Renal cortex interstitium (tissue), 11 donors: ENCODE results near the gene TSEN54. TPM values are rescaled to one million over a fixed set of nuclear protein-coding genes. Genes with fewer than 3 reads are reported as not detected.

Source experiments
- DNase-seq, 11 donors: peaks; one replicate each; pipeline ENCODE4 v3.0.0-alpha.2; 2013; ENCODE audit warnings: low read depth in 9 of 11, low spot score in 4 of 11; ENCODE audit errors: extremely low read depth in 1 of 11
- polyA plus RNA-seq, 3 donors: library from polyadenylated mRNA; unstranded; fragments of 120-200 nt; gene quantifications; one replicate each; pipeline ENCODE4 v1.2.1, GENCODE V29; 2013; ENCODE audit not compliant: insufficient read length in 3 of 3

The TSEN54 gene
- polyA plus RNA-seq, 3 donors = 46.8 to 55.0 (median 47.2) TPM

DNA sequence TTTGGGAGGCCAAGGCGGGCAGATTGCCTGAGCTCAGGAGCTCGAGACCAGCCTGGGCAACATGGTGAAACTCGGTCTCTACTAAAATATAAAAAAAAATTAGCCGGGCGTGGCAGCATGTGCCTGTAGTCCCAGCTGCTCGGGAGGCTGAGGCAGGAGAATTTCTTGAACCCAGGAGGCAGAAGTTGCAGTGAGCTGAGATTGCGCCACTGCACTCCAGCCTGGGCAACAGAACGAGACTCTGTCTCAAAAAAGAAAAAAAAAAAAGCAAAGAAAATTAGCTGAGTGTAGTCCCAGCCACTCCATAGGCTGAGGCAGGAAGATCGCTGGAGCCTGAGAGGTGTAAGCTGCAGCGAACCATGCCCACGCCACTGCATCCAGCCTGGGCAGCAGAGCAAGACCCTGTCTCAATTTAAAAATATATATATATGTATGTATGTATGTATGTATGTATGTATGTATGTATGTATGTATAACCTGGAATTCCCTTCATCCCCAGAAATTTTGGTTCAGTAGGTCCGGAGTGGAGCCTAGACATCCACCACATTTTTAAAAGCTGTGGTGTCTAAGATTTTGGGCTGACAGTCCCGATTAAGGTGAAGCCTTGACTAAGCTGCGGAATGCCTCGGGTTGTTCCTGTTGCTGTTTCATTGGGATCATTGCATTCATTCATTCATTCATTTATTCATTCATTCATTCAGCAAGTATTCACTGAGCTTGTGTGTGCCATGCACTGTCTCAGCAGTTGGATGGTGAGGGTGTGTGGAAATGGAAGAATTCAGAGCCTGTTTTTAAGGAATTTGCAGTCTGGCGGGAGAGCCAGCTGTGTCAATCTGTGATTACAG, 34.0 kb upstream of the TSEN54 start:
- no peak for DNase-seq

- DNase-seq = no peak
Measured at GRCh38 chr17:75485688-75486087, 30.6 kb upstream of the TSEN54 start.

GRCh38 chr17:75486151-75486550, 30.2 kb upstream of the TSEN54 start:
- no peak for DNase-seq

DNA sequence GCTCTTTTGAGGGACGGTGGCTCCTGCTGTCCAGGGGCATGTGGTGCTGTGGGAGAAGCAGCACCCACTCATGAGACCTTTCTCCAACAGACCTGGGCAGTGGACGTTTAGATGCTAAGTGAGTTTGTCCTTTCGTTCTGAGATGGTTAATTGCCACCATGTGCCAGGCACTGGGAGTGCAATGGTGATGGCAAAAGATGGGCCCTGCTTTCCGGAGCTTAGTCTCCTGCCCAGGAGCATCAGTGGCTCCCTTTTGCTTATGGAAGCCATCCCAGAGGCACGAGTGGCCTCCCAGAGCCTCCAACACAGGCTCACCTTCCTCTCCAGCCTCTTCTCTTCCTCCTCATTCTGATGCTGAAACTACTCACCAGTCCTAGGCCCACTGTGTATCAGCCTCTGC, 29.4 kb upstream of the TSEN54 start:
- DNase-seq = no peak

DNA sequence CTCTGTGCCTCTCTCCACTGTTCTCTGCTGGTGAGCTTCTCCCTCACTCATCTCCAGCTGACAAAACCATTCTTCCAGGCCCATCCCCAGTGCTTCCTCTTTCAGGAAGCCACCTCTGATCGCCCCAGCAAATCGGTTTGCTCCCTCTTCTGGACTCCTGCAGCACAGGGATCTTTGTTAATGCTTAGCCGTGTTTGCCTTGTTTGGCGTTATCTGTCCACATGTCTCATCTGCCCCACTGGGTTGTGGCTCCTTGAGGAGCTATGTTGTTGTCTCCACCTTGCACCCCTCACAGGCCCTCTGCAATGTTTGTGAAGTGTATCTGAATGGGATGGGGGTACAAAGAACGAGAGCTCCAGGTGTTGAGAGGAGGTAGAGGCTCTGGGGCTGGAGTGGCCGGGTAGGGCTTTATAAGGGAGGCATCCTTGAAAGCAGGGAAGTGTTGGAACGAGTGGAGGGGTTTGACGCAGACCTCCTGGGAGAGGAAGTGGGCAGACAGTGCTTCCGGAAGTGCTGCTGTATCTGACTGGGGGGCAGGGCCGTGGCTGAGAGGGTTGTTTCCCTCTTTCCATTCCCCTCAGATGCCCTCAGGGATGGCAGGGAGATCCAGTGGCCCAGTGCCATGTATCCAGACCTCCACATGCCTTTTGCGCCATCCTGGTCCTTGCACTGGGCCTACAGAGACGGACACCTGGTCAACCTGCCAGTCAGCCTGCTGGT, 28.8 kb upstream of the TSEN54 start:
- DNase-seq = no peak

DNA sequence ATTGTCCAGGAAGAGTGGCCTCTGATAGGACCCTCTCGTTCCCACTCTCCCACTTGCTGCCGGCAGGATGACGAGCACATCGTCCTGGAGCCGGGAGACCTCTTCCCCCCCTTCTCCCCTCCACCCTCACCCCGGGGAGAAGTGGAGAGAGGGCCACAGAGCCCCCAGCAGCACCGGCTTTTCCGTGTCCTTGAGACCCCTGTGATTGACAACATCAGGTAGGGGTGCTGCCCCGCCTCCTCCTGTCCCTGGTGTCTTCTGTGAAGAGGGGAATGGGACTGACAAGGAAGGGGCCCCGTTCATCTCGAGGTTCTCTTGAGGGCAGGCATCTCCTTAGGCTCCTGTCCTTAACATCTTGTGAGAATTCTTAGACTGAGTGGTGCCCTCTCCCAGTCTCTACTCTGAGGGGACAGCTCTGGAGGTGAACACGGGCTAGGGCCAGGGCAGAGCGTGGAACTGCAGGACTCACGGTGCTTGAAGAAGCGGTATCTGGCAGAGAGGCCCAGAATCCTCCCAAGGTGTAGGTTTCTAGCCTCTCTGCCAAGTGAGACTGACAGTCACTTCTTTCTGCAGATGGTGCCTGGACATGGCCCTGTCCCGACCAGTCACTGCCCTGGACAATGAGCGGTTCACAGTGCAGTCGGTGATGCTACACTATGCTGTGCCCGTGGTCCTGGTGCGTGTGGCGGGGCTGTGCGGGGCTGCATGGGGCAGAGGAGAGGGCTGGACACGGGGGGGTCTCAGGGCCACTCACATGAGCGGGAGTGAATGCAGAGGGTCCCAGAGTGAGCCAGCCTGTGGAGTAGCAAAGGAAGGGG, 27.4 kb upstream of the TSEN54 start:
- DNase-seq = no peak

GRCh38 chr17:75489511-75489955, 26.8 kb upstream of the TSEN54 start:
- no peak for DNase-seq

- DNase-seq = no peak
Measured at GRCh38 chr17:75490173-75490743, 26.1 kb upstream of the TSEN54 start.

DNA sequence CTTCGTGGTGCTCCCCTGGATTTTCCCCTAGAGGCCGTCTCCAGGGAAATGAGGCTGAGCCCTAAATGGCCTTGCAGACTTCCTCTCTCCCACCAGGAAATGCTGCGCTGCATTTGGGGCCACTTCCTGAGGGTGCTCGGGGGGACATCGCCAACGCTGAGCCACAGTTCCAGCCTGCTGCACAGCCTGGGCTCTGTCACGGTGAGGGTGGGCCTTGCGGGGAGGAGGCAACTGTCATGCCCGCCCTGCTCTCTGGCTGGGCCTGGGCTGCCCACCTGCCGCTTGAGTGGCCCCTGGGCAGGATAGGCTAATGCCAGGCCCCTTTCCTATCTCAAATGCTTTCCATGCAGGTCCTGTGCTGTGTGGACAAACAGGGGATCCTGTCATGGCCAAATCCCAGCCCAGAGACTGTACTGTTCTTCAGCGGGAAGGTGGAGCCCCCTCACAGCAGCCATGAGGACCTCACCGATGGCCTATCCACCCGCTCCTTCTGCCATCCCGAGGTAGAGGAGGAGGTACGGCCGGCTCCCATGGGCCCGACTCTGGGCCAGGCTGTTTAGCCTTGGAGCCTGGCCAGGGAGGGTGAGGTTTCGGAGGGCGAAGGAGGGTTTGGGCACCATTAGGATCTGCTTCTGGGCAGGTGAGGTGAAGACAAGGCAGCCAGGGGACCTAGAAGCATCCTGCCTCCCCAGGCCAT, 25.2 kb upstream of the TSEN54 start:
- DNase-seq = no peak

- DNase-seq = no peak
Measured at GRCh38 chr17:75491680-75492079, 24.6 kb upstream of the TSEN54 start.

- no peak for DNase-seq
Measured at GRCh38 chr17:75492555-75493168, 23.7 kb upstream of the TSEN54 start.

- DNase-seq = no peak
Measured at GRCh38 chr17:75493476-75494129, 22.7 kb upstream of the TSEN54 start.

DNA sequence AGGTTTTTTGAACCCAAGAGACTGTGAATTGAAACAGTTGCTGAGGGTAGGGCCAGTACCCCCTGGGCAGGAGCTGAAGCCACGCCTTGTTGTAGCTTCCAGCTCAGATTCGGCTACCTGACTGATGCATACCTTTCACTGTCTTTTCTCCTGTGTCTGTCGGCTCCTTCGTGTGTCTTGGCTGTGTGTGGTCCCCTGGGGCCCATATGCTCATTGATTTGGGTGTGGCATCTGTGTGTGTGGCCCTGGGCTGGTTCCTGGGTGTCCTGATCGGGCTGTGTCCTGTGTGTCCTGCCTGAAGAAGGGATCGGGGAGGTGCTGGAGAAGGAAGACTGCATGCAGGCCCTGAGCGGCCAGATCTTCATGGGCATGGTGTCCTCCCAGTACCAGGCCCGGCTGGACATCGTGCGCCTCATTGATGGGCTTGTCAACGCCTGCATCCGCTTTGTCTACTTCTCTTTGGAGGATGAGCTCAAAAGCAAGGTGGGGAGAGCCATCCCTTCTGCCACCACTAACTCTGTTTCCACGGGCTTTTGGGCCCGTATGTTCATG, 21.9 kb upstream of the TSEN54 start:
- no peak for DNase-seq

DNA sequence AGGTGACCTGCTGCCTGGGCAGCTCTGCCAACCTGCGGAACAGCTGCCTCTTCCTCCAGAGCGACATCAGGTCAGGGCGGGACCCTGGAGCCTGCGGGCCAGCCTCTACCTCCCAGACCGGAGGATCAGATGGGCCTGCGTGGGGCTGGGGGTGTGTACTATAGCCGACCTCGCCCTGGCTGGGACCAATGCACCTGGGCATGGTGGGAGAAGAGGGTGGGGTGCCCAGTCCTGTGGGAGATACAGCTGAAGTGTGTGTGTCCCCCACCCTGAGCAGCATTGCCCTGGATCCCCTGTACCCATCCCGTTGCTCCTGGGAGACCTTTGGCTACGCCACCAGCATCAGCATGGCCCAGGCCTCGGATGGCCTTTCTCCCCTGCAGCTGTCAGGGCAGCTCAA, 20.3 kb upstream of the TSEN54 start:
- DNase-seq = no peak

DNA sequence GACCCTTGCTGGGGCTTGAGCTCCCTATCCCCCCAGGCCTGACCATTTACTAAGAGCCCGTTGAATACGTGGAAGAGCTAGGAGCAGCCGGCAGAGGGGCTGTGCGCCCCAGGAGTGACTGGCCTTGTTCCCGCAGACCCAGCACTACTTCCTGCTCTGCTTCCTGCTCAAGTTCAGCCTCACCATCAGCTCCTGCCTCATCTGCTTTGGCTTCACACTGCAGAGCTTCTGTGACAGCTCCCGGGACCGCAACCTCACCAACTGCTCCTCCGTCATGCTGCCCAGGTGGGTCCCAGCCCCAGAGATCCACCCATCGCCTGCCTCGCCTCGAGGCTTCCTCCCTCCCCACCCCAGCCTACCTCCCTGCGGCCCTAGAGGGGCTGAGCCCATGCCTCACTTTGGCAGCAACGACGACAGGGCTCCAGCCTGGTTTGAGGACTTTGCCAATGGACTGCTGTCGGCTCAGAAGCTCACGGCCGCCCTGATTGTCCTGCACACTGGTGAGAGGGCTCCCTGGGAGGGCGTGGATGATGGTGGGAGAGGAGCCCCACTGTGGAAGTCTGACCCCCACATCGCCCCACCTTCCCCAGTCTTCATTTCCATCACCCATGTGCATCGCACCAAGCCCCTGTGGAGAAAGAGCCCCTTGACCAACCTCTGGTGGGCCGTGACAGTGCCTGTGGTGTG, 18.1 kb upstream of the TSEN54 start:
- no peak for DNase-seq

DNA sequence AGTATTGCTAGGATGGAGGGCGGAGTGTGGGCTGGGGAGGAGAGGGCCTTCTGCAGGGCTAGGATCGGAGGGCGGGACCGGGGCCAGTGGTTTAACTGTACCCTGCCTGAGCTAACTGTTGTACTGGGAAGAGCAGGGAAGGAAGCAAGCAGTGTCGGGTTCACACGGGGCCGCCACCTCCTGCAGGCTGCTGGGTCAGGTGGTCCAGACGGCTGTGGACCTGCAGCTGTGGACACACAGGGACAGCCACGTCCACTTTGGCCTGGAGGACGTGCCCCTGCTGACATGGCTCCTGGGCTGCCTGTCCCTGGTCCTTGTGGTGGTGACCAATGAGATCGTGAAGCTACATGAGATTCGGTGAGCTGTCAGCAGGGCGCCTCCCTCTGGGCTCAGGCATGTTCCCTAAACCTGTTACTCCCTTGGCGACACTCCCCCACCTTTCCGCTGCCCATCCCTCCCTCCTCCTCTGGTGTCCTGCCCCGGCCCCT, 17.6 kb upstream of the TSEN54 start:
- no peak for DNase-seq
